Ovary (tissue), 9 donors: ENCODE results near the gene POLH. TPM values are rescaled to one million over a fixed set of nuclear protein-coding genes. Genes with fewer than 3 reads are reported as not detected.

ENCODE experiments used
- DNase-seq, 5 donors: peaks; one replicate each; pipeline ENCODE4 v3.0.0-alpha.2; 2019 to 2020
- H3K27ac ChIP-seq, 2 donors: fragments of 200-600 bp; one replicate each; pipeline versions ENCODE4 v1.5.1 to v1.8.0; 2019 to 2022
- H3K27me3 ChIP-seq: fragments of 200-600 bp; one replicate; pipeline ENCODE4 v1.8.0; 2022
- H3K36me3 ChIP-seq: fragments of 200-600 bp; sonication (generic); one replicate; pipeline ENCODE4 v1.5.1; 2019
- H3K4me1 ChIP-seq: one replicate; pipeline ENCODE4 v1.8.1; 2013; ENCODE audit warnings: mild to moderate bottlenecking, moderate library complexity; ENCODE audit not compliant: insufficient read depth
- H3K4me3 ChIP-seq: fragments of 200-600 bp; sonication (generic); one replicate; pipeline ENCODE4 v1.5.1; 2017
- H3K9me3 ChIP-seq, 2 donors: fragments of 200-600 bp in 1 of 2; sonication (generic) in 1 of 2; one replicate each; pipeline versions ENCODE4 v1.5.1 to v1.8.1; 2013 to 2019; ENCODE audit warnings: mild to moderate bottlenecking in 1 of 2, moderate library complexity in 1 of 2
- CTCF ChIP-seq, 3 donors: fragments of 450-650 bp in 2 of 3; fragments of 200-600 bp in 1 of 3; IDR thresholded peaks; one replicate each; pipeline versions ENCODE4 v1.5.1 to v1.8.0; 2016 to 2022; ENCODE audit warnings: antibody characterized with exemption in 3 of 3, mild to moderate bottlenecking in 1 of 3
- EP300 ChIP-seq: sonication (generic); formaldehyde crosslinking; IDR thresholded peaks from one replicate; pipeline ENCODE4 v1.6.1; 2017; ENCODE audit warnings: antibody characterized with exemption
- POLR2A ChIP-seq: fragments of 450-650 bp; IDR thresholded peaks from one replicate; pipeline ENCODE4 v1.6.1; 2017; ENCODE audit warnings: antibody characterized with exemption, mild to moderate bottlenecking, moderate library complexity
- WGBS, 3 donors: extraction: QIAGEN DNeasy Blood & Tissue Kit in 1 of 3; methylation state at CpG; one replicate each; pipeline versions ENCODE4 v1.1.5 to v1.1.7; 2013 to 2017; 5-methylcytosine and 5-hydroxymethylcytosine counted together
- intact Hi-C, 4 donors: fragments of 100-400 bp; cut with DNase I; formaldehyde crosslinking; loops; one replicate each; pipeline versions ENCODE4 v1.11.0 to v1.15.1; 2022 to 2023
- polyA plus RNA-seq, 2 donors: library from polyadenylated mRNA; stranded (reverse); fragments of 200-250 nt in 1 of 2; fragments of 350-450 nt in 1 of 2; fragmentation: Illumina TruSeq in 1 of 2; extraction: RNeasy Lipid Tissue Mini Kit (QIAGEN cat#74804) in 1 of 2; gene quantifications; one replicate each; pipeline ENCODE4 v1.2.3, GENCODE V29; 2013 to 2014
- total RNA-seq, 7 donors: library from RNA; depleted of rRNA in 2 of 7; stranded (reverse); fragments of >200 nt in 2 of 7; fragmentation: NEBNext Ultra II Directional in 3 of 7; extraction: Animal tissue kit (Norgen Biotek cat#: 25700) in 3 of 7; gene quantifications; one replicate each; pipeline versions ENCODE4 v1.1.0 to v1.2.4, GENCODE V29; 2016 to 2023
- donor health status: DM: no; HTN: no; CAD: no; lungs with moderate emphysema.
- donor health status: DM: no; HTN: no; CAD: no.
- donor health status: Bipolar disorder and iron deficiency.
- donor health status: DM: yes; HTN: yes; CAD: no.
- donor health status: DM: no; HTN: no; CAD: no.
- donor health status: DM: yes; HTN: yes; CAD: no.

POLH gene
- total and polyA plus RNA-seq, 9 donors, result 4.6 to 15.5 (median 8.6) TPM

GRCh38 chr6:43593938-43594337 lies 18.0 kb downstream of the POLH start:
- H3K9me3 ChIP-seq, result no peaks in the 10 kb centered on the region
- no peak for TF ChIP-seq EP300
- intact Hi-C loops, result no loop called here
- H3K4me3 ChIP-seq, result no peak overlapping the region
- H3K36me3 ChIP-seq, result no peaks in the 10 kb centered on the region
- no peaks in the 10 kb centered on the region for H3K4me1 ChIP-seq
- DNase-seq, result no peak
- no peak overlapping the region for H3K27ac ChIP-seq
- WGBS, 3 donors, result 24 to 45% (median 32%) methylated on average over 1 of the region's 1 CpG
- no peaks in the 10 kb centered on the region for H3K27me3 ChIP-seq

GRCh38 chr6:43600595-43600994 lies 24.6 kb downstream of the POLH start:
- DNase-seq, result no peak
- Histone ChIP-seq H3K9me3 (no peaks in the 10 kb centered on the region), H3K4me3 (no peak overlapping the region), H3K27me3 (no peaks in the 10 kb centered on the region), H3K27ac (no peak overlapping the region), H3K4me1 (no peaks in the 10 kb centered on the region), H3K36me3 (no peaks in the 10 kb centered on the region)
- intact Hi-C loops, result loop anchor here in 1 of 4 donors (10.0 kb wide), 1 partner anchor 474 kb away; no protein-coding TSS in a partner anchor
- WGBS, 3 donors, result 95 to 99% (median 98%) methylated on average over 2 of the region's 2 CpGs
- no peak for TF ChIP-seq CTCF (IDR thresholded peaks at IDR 0.05)
- TF ChIP-seq EP300, result no peak
- TF ChIP-seq POLR2A, result no peak

DNA sequence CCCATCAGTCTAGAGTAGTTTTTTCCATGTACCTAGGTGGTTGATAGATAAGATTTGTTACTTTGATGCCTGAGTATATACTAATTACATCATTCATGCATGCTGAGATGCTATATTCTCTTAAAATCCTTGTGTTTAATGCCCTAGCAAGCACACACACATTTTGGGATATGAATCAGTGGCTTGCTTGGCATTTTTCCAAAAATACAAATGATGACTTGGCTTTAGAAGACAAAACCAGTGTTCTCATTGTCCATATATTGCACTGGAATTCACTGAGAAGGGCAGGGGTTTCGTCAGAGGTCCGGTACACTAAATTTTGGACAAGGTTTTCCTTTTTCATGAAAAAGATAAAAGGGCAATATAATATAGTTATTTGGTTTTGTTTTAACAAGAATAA lies 28.2 kb downstream of the POLH start:
- H3K9me3 ChIP-seq, result no peaks in the 10 kb centered on the region
- H3K27me3 ChIP-seq, result no peaks in the 10 kb centered on the region
- H3K4me1 ChIP-seq, result no peaks in the 10 kb centered on the region
- TF ChIP-seq CTCF (IDR thresholded peaks at IDR 0.05) (no peak), EP300 (no peak), POLR2A (no peak)
- H3K36me3 ChIP-seq, result no peaks in the 10 kb centered on the region
- H3K27ac ChIP-seq, result no peak overlapping the region
- H3K4me3 ChIP-seq, result no peak overlapping the region
- intact Hi-C loops, result loop anchor here in 1 of 4 donors (10.0 kb wide), 1 partner anchor 471 kb away; no protein-coding TSS in a partner anchor
- DNase-seq, result no peak
- WGBS, 3 donors, result 82 to 93% (median 89%) methylated on average over 2 of the region's 2 CpGs

DNA sequence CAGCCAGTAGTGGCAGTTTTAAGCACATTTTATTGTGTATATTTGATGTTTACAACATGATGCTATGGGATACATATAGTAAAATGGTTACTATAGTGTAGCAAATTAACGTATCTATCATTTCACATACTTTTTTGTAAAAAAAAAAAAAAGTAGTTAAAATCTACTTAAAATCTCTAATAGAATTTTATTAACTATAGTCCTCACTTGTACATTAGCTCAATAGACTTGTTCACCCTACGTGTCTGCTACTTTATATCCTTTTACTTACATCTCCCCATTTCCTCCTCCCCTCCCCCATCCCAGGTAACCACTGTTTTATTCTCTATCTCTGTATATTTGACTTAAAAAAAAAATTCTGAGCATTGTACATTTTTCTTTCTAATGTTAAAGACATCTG lies 30.0 kb downstream of the POLH start:
- no peaks in the 10 kb centered on the region for H3K4me1 ChIP-seq
- no peaks in the 10 kb centered on the region for H3K9me3 ChIP-seq
- H3K36me3 ChIP-seq, result no peaks in the 10 kb centered on the region
- DNase-seq, result no peak
- no peaks in the 10 kb centered on the region for H3K27me3 ChIP-seq
- no peak overlapping the region for H3K27ac ChIP-seq
- H3K4me3 ChIP-seq, result no peak overlapping the region
- TF ChIP-seq EP300 (no peak), CTCF (IDR thresholded peaks at IDR 0.05) (no peak), POLR2A (no peak)
- WGBS, 3 donors, result 88 to 97% (median 94%) methylated on average over 2 of the region's 2 CpGs
- intact Hi-C loops, result loop anchor here in 2 of 4 donors (5.0 to 10.0 kb wide), 2 partner anchors 469 to 471 kb away; no protein-coding TSS in a partner anchor

GRCh38 chr6:43608310-43608763 lies 32.4 kb downstream of the POLH start:
- no peaks in the 10 kb centered on the region for H3K27me3 ChIP-seq
- no peaks in the 10 kb centered on the region for H3K36me3 ChIP-seq
- H3K4me1 ChIP-seq, result no peaks in the 10 kb centered on the region
- H3K4me3 ChIP-seq, result no peak overlapping the region
- DNase-seq, result peak; percentile 49 to 73 (median 67)
- no peak overlapping the region for H3K27ac ChIP-seq
- no peaks in the 10 kb centered on the region for H3K9me3 ChIP-seq
- 2 to 4% (median 3%) methylated on average over 5 of the region's 5 CpGs for WGBS, 3 donors
- intact Hi-C loops, result loop anchor here in 2 of 4 donors (5.0 to 10.0 kb wide), 2 partner anchors 466 to 469 kb away; no protein-coding TSS in a partner anchor
- TF ChIP-seq CTCF (IDR thresholded peaks at IDR 0.05) (peak; percentile 40 to 64 (median 61)), POLR2A (no peak), EP300 (no peak)
